ENCODE results near the gene TPK1.
"Not testable (repeated sequence)": the region's sequence is repeated elsewhere in the genome, so short reads cannot be mapped to it uniquely, and the experiment has no call there.

TPK1 gene

GRCh38 chr7:144730224-144730623 is 105.6 kb downstream of the TPK1 start:
- Histone ChIP-seq H3K27ac (no peak overlapping the region), H3K4me3 (no peak overlapping the region)

- H3K4me3 ChIP-seq, result no peak overlapping the region
- no peak overlapping the region for H3K27ac ChIP-seq
These were observed 106.6 kb downstream of the TPK1 start for GRCh38 chr7:144729226-144729625.

- no peak overlapping the region for H3K4me3 ChIP-seq
These were observed 107.3 kb downstream of the TPK1 start for GRCh38 chr7:144728551-144728950.

GRCh38 chr7:144726840-144727239 is 109.0 kb downstream of the TPK1 start:
- not testable (repeated sequence) for H3K4me3 ChIP-seq, H3K27ac ChIP-seq

More at GRCh38 chr7:144728551-144728950, 107.3 kb downstream of the TPK1 start:
- no peak overlapping the region for H3K27ac ChIP-seq

- no peak overlapping the region for H3K4me3 ChIP-seq
- no peak overlapping the region for H3K27ac ChIP-seq
These were observed 110.8 kb downstream of the TPK1 start for GRCh38 chr7:144725070-144725469.

- H3K27ac ChIP-seq, result no peak overlapping the region
- no peak overlapping the region for H3K4me3 ChIP-seq
These were observed 112.6 kb downstream of the TPK1 start for GRCh38 chr7:144723301-144723700.

GRCh38 chr7:144720710-144721109 is 115.1 kb downstream of the TPK1 start:
- Histone ChIP-seq H3K4me3 (no peak overlapping the region), H3K27ac (no peak overlapping the region)

GRCh38 chr7:144720149-144720548 is 115.7 kb downstream of the TPK1 start:
- no peak overlapping the region for H3K27ac ChIP-seq
- H3K4me3 ChIP-seq, result no peak overlapping the region

GRCh38 chr7:144717720-144718119 is 118.1 kb downstream of the TPK1 start:
- H3K27ac ChIP-seq, result no peak overlapping the region
- H3K4me3 ChIP-seq, result no peak overlapping the region

- H3K27ac ChIP-seq, result no peak overlapping the region
These were observed 122.0 kb downstream of the TPK1 start for GRCh38 chr7:144713850-144714249.

GRCh38 chr7:144710791-144711190 is 125.1 kb downstream of the TPK1 start:
- Histone ChIP-seq H3K27ac (no peak overlapping the region), H3K4me3 (no peak overlapping the region)

More at GRCh38 chr7:144713850-144714249, 122.0 kb downstream of the TPK1 start:
- no peak overlapping the region for H3K4me3 ChIP-seq

GRCh38 chr7:144709066-144709465 is 126.8 kb downstream of the TPK1 start:
- Histone ChIP-seq H3K27ac (no peak overlapping the region), H3K4me3 (no peak overlapping the region)

GRCh38 chr7:144691240-144691639 is 144.6 kb downstream of the TPK1 start:
- Histone ChIP-seq H3K4me3 (no peak overlapping the region), H3K27ac (no peak overlapping the region)

GRCh38 chr7:144682581-144683280 is 153.1 kb downstream of the TPK1 start:
- H3K4me3 ChIP-seq, result no peak overlapping the region
- H3K27ac ChIP-seq, result no peak overlapping the region

GRCh38 chr7:144676492-144676891 is 159.4 kb downstream of the TPK1 start:
- Histone ChIP-seq H3K4me3 (no peak overlapping the region), H3K27ac (no peak overlapping the region)

GRCh38 chr7:144674550-144674949 is 161.3 kb downstream of the TPK1 start:
- Histone ChIP-seq H3K4me3 (no peak overlapping the region), H3K27ac (no peak overlapping the region)

- Histone ChIP-seq H3K27ac (no peak overlapping the region), H3K4me3 (no peak overlapping the region)
These were observed 163.0 kb downstream of the TPK1 start for GRCh38 chr7:144672869-144673268.

- no peak overlapping the region for H3K27ac ChIP-seq
- no peak overlapping the region for H3K4me3 ChIP-seq
These were observed 164.4 kb downstream of the TPK1 start for GRCh38 chr7:144671429-144671828.

GRCh38 chr7:144670218-144670617 is 165.6 kb downstream of the TPK1 start:
- no peak overlapping the region for H3K27ac ChIP-seq
- no peak overlapping the region for H3K4me3 ChIP-seq

GRCh38 chr7:144668503-144668902 is 167.3 kb downstream of the TPK1 start:
- Histone ChIP-seq H3K27ac (no peak overlapping the region), H3K4me3 (no peak overlapping the region)

- H3K27ac ChIP-seq, result no peak overlapping the region
- H3K4me3 ChIP-seq, result no peak overlapping the region
These were observed 170.0 kb downstream of the TPK1 start for GRCh38 chr7:144665689-144666381.

Data from skin epidermis (tissue), 12 donors.